ENCODE results near the gene PLXNA4. TPM values are rescaled to one million over a fixed set of nuclear protein-coding genes. Genes with fewer than 3 reads are reported as not detected.

The PLXNA4 gene
- total RNA-seq, 2 experiments from 2014 or later = 1.2 to 1.4 TPM

DNA sequence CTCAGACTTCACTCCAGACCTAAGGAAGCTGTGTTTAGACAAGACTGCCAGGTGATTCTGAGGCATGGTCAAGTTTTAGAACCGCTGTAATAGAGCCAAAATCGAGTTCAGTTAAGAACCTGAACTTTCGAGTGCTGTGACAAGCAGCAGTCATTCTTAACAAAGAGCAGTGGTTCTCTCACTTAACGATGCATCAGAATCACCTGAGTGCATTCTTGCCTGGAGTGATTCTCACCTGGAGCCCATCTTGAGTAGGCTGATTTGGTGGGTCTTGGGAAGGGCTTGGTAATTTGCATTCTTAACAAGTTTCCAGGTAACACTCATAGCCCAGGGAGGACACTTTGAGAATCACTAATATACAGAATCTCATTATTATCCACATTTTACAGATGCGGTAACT, 44.7 kb downstream of the PLXNA4 start:
- Mint-ChIP-seq H3K4me3 (no peak overlapping the region), H3K36me3 (ENCODE audit: low read depth) (no peaks in the 10 kb centered on the region), H3K27ac (no peak overlapping the region)

GRCh38 chr7:132528695-132529094, 47.6 kb downstream of the PLXNA4 start:
- H3K36me3 Mint-ChIP-seq (ENCODE audit: low read depth) = no peaks in the 10 kb centered on the region
- POLR2A ChIA-PET = no interaction called here
- peaks cover 3% of the 10 kb centered on the region for H3K9me3 Mint-ChIP-seq
- H3K4me1 Mint-ChIP-seq = peaks cover 24% of the 10 kb centered on the region
- DNase-seq = no peak
- peaks cover 5% of the 10 kb centered on the region for H3K27me3 Mint-ChIP-seq
- no peak overlapping the region for H3K4me3 Mint-ChIP-seq
- no peak overlapping the region for H3K27ac Mint-ChIP-seq
- CTCF ChIA-PET = no interaction called here

More for the DNA sequence above, 44.7 kb downstream of the PLXNA4 start:
- peaks cover 17% of the 10 kb centered on the region for H3K4me1 Mint-ChIP-seq
- no peak for DNase-seq
- ChIA-PET POLR2A (no interaction called here), CTCF (no interaction called here)
- peaks cover 3% of the 10 kb centered on the region for H3K27me3 Mint-ChIP-seq
- peaks cover 3% of the 10 kb centered on the region for H3K9me3 Mint-ChIP-seq

- Mint-ChIP-seq H3K36me3 (ENCODE audit: low read depth) (no peaks in the 10 kb centered on the region), H3K4me3 (no peak overlapping the region), H3K27ac (no peak overlapping the region), H3K9me3 (peaks cover 3% of the 10 kb centered on the region), H3K27me3 (peaks cover 7% of the 10 kb centered on the region), H3K4me1 (peaks cover 24% of the 10 kb centered on the region)
- no peak for DNase-seq
- ChIA-PET CTCF (no interaction called here), POLR2A (no interaction called here)
Measured at GRCh38 chr7:132527467-132528410, 48.5 kb downstream of the PLXNA4 start.

GRCh38 chr7:132526111-132526740, 50.0 kb downstream of the PLXNA4 start:
- Mint-ChIP-seq H3K9me3 (peaks cover 3% of the 10 kb centered on the region), H3K27me3 (peaks cover 7% of the 10 kb centered on the region), H3K36me3 (ENCODE audit: low read depth) (no peaks in the 10 kb centered on the region), H3K4me1 (peaks cover 21% of the 10 kb centered on the region), H3K27ac (no peak overlapping the region), H3K4me3 (no peak overlapping the region)
- no peak for DNase-seq
- ChIA-PET POLR2A (no interaction called here), CTCF (no interaction called here)

DNA sequence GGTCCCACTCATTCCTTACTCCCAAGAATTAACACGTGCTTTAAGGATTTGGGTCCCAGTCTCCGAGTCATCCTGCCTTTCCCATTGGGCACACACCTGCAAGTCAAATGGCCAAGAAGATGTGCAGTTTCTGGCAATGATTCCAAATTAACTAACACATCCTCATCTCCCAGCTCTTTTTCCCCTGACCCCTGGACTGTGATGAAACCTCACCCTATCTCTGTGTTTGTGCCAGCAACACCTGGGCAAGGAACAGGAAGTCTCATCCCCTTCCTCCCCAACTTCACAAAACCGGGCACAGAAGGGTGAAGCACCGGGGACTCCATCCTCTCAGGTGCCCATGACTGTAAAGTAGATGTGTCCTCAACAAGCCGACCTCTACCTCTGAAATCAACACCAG, 54.8 kb downstream of the PLXNA4 start:
- Mint-ChIP-seq H3K4me1 (peaks cover 6% of the 10 kb centered on the region), H3K27me3 (peaks cover 4% of the 10 kb centered on the region), H3K27ac (no peak overlapping the region), H3K4me3 (no peak overlapping the region), H3K36me3 (ENCODE audit: low read depth) (no peaks in the 10 kb centered on the region), H3K9me3 (no peaks in the 10 kb centered on the region)
- ChIA-PET CTCF (no interaction called here), POLR2A (no interaction called here)
- DNase-seq = no peak

DNA sequence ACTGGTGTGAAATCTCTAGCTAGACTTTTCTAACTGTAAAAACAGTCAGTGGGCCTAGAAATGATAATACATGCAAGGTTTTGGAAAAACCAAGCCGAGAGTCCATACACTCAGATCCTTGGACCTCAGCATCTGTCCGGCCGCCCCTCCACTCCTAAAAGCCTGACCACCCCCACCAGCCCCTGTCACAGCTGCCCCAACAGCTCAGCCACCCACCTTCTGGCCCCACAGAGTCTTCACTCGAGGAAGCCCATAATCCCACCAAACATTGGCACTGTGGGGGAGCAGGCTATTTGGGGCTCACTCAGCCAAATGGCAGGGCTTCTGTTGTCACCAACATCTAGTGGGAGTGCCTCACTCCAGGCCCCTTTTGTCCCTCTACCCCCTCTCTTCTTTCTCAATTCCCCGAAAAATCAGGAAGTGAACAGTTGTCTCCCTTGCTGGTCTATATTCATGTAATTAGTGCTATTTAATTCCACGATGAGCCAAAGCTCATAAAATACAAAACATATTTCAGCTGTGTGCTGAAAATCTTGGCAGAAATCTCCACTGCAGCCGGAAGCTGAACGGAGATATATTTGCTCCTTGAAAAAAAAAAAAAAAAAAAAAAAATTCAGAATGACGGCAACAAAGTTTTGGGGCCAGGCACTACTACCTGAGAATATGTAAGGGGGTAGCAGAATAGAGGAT, 55.5 kb downstream of the PLXNA4 start:
- Mint-ChIP-seq H3K4me3 (no peak overlapping the region), H3K36me3 (ENCODE audit: low read depth) (no peaks in the 10 kb centered on the region), H3K9me3 (no peaks in the 10 kb centered on the region), H3K27ac (no peak overlapping the region), H3K27me3 (peaks cover 4% of the 10 kb centered on the region), H3K4me1 (no peaks in the 10 kb centered on the region)
- POLR2A ChIA-PET = no interaction called here
- no peak for DNase-seq
- CTCF ChIA-PET = no interaction called here

GRCh38 chr7:132519936-132520335, 56.3 kb downstream of the PLXNA4 start:
- DNase-seq = no peak
- POLR2A ChIA-PET = interaction anchor here (1.1 kb wide), 1 partner anchor 11 kb away, joined by 3 read pairs; no protein-coding TSS in a partner anchor
- H3K27me3 Mint-ChIP-seq = peaks cover 4% of the 10 kb centered on the region
- no peak overlapping the region for H3K27ac Mint-ChIP-seq
- CTCF ChIA-PET = no interaction called here
- H3K4me3 Mint-ChIP-seq = no peak overlapping the region
- H3K9me3 Mint-ChIP-seq = no peaks in the 10 kb centered on the region
- no peaks in the 10 kb centered on the region for H3K36me3 Mint-ChIP-seq (ENCODE audit: low read depth)
- H3K4me1 Mint-ChIP-seq = no peaks in the 10 kb centered on the region

DNA sequence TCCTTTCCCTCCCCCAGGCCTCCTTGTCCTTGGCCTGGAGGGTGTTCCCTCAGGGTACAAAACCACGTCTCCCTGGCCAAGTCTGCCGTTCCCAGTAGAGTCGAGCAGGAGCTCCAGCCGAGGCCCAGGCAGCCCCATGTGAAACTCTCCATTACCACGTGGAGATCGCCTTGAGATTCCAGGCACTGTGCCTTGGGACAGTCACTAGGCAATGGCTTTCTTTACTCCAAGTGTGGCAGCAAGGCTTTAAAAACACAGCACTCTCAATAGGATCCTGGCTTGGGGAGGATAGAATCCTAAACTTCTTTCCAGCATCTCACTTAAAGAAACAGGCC, 57.5 kb downstream of the PLXNA4 start:
- POLR2A ChIA-PET = no interaction called here
- DNase-seq = no peak
- H3K4me1 Mint-ChIP-seq = no peaks in the 10 kb centered on the region
- H3K36me3 Mint-ChIP-seq (ENCODE audit: low read depth) = no peaks in the 10 kb centered on the region
- CTCF ChIA-PET = no interaction called here
- H3K27me3 Mint-ChIP-seq = peaks cover 3% of the 10 kb centered on the region
- H3K4me3 Mint-ChIP-seq = no peak overlapping the region
- H3K9me3 Mint-ChIP-seq = no peaks in the 10 kb centered on the region
- H3K27ac Mint-ChIP-seq = no peak overlapping the region

GRCh38 chr7:132518102-132518838, 58.0 kb downstream of the PLXNA4 start:
- no peak for DNase-seq
- Mint-ChIP-seq H3K9me3 (no peaks in the 10 kb centered on the region), H3K4me1 (no peaks in the 10 kb centered on the region), H3K36me3 (ENCODE audit: low read depth) (no peaks in the 10 kb centered on the region), H3K27ac (no peak overlapping the region), H3K4me3 (no peak overlapping the region), H3K27me3 (no peaks in the 10 kb centered on the region)
- CTCF ChIA-PET = interaction anchor here (0.9 to 1.1 kb wide), 4 partner anchors 10 to 199 kb away, joined by 3 to 4 read pairs (median 4); no protein-coding TSS in a partner anchor
- POLR2A ChIA-PET = no interaction called here

DNA sequence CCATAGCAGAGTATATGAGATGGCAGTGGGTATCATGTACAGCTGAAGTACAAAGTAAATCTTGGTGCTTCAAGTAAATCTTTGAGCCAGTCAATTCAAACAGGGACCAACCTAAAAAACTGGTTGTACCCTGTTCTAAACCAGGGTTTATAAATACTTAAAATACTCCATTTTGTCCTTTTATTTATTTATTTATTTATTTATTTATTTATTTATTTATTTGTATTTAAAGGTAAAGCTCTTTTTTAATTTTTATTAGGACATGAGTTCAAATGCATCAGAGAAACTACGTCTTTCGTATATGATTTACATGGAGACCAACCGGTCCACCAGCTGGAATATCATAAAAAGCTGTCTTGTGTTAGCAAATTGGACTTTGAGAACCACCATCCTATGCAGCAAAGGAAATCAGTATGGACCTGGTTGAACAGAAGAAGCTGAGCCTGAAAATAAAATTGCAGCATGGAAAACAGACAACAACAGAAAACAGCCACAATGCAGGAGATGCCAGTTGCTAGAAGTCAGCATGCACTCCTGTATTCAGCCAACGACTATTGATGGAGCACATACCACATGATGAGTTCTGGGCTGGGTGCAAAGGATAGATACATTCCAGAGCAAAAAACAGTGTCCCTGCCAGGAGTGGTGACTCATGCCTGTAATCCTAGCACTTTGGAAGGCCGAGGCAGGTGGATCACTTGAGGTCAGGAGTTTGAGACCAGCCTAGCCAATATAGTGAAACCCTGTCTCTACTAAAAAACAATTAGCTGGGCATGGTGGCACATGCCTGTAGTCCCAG, 60.0 kb downstream of the PLXNA4 start:
- no peak overlapping the region for H3K4me3 Mint-ChIP-seq
- H3K27ac Mint-ChIP-seq = no peak overlapping the region
- POLR2A ChIA-PET = no interaction called here
- no peaks in the 10 kb centered on the region for H3K27me3 Mint-ChIP-seq
- peaks cover 3% of the 10 kb centered on the region for H3K4me1 Mint-ChIP-seq
- DNase-seq = no peak
- H3K9me3 Mint-ChIP-seq = no peaks in the 10 kb centered on the region
- CTCF ChIA-PET = interaction anchor here (2.2 kb wide), 1 partner anchor 64 kb away, joined by 7 read pairs; no protein-coding TSS in a partner anchor
- no peaks in the 10 kb centered on the region for H3K36me3 Mint-ChIP-seq (ENCODE audit: low read depth)

DNA sequence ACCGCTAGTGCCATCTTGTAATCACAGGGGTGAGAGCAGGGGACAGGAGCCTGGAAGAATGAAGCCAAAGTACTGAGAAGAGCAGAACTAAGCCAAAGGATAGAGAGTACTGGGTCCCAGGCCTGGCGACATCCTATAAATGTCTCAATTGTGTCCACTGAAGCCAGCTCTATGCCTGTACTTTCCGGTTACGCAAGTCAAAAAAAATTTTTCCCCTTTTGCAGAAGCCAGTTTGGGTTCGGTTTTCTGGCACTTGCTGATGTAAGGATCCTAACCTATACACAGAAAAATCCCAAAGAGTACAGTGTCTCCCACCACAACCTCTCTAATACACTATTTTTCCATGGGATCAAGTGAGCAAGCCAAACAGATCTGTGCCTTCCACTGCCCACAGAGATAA, 61.1 kb downstream of the PLXNA4 start:
- H3K4me1 Mint-ChIP-seq = peaks cover 3% of the 10 kb centered on the region
- no peaks in the 10 kb centered on the region for H3K9me3 Mint-ChIP-seq
- POLR2A ChIA-PET = no interaction called here
- H3K27me3 Mint-ChIP-seq = peaks cover 4% of the 10 kb centered on the region
- no peak overlapping the region for H3K4me3 Mint-ChIP-seq
- H3K36me3 Mint-ChIP-seq (ENCODE audit: low read depth) = no peaks in the 10 kb centered on the region
- CTCF ChIA-PET = interaction anchor here (2.2 kb wide), 1 partner anchor 65 kb away, joined by 7 read pairs; no protein-coding TSS in a partner anchor
- H3K27ac Mint-ChIP-seq = no peak overlapping the region
- DNase-seq = no peak

GRCh38 chr7:132514430-132514829, 61.8 kb downstream of the PLXNA4 start:
- ChIA-PET CTCF (no interaction called here), POLR2A (no interaction called here)

More at GRCh38 chr7:132514430-132514829, 61.8 kb downstream of the PLXNA4 start:
- no peak overlapping the region for H3K4me3 Mint-ChIP-seq
- H3K36me3 Mint-ChIP-seq (ENCODE audit: low read depth) = no peaks in the 10 kb centered on the region
- H3K4me1 Mint-ChIP-seq = peaks cover 7% of the 10 kb centered on the region
- H3K9me3 Mint-ChIP-seq = no peaks in the 10 kb centered on the region
- H3K27ac Mint-ChIP-seq = no peak overlapping the region
- DNase-seq = no peak
- H3K27me3 Mint-ChIP-seq = peaks cover 4% of the 10 kb centered on the region
